Measurements from ENCODE around the gene TMEM59L. TPM values are rescaled to one million over a fixed set of nuclear protein-coding genes. Genes with fewer than 3 reads are reported as not detected.

The TMEM59L gene
- total and polyA plus RNA-seq, 2 donors (not counting 1 experiment from before 2014, with no cell fraction given): not detected

GRCh38 chr19:18654469-18654868, 41.8 kb downstream of the TMEM59L start:
- peaks cover 43% of the 10 kb centered on the region for H3K79me2 ChIP-seq (ENCODE audit: control insufficient read depth, insufficient read depth, low read length)
- H3K27ac Mint-ChIP-seq: no peak overlapping the region
- intact Hi-C loops (cut with micrococcal nuclease): no loop called here
- H3K9me3 Mint-ChIP-seq (ENCODE audit: insufficient read depth): no peaks in the 10 kb centered on the region
- no peak overlapping the region for H3K4me2 ChIP-seq (replicated peaks; ENCODE audit: low read depth, low read length, poor library complexity, severe bottlenecking)
- TF ChIP-seq EZH2 (IDR thresholded peaks at IDR 0.05; ENCODE audit: borderline replicate concordance, insufficient read depth, low read depth, low read length, poor library complexity, severe bottlenecking) (no peak), CTCF (IDR thresholded peaks at IDR 0.05) (no peak)
- H2AFZ ChIP-seq (ENCODE audit: insufficient read depth, low read depth, low read length, poor library complexity, severe bottlenecking): no peak overlapping the region
- DNase-seq (no peak), ATAC-seq (ENCODE audit: low read depth) (no peak)
- WGBS (ENCODE audit: insufficient coverage): 96% methylated on average over 7 of the region's 7 CpGs
- H3K4me3 ChIP-seq (ENCODE audit: control extremely low read depth in 1 of 5, extremely low read depth in 1 of 5, insufficient read depth in 1 of 5, low read depth in 2 of 5, low read length in 4 of 5): no peak overlapping the region
- H3K4me1 Mint-ChIP-seq: peaks cover 36% of the 10 kb centered on the region
- H3K9ac ChIP-seq (ENCODE audit: low read length): no peak overlapping the region
- H3K27me3 ChIP-seq (replicated peaks in 1 of 4; ENCODE audit: control extremely low read depth in 1 of 4, control insufficient read depth in 3 of 4, insufficient read depth in 4 of 4, low read length in 3 of 4): no peaks in the 10 kb centered on the region
- peaks cover 16 to 19% of the 10 kb centered on the region in 2 donors for H3K4me1 ChIP-seq (ENCODE audit: control insufficient read depth in 2 of 2, insufficient read depth in 2 of 2, low read length in 2 of 2)
- peaks cover 36% of the 10 kb centered on the region for H4K20me1 ChIP-seq (ENCODE audit: control insufficient read depth, insufficient read depth, low read length, poor library complexity, severe bottlenecking)
- H3K27me3 Mint-ChIP-seq: no peaks in the 10 kb centered on the region
- POLR2A ChIA-PET: no interaction called here
- no peak overlapping the region for H3K4me3 Mint-ChIP-seq
- H3K9me3 ChIP-seq (ENCODE audit: control extremely low read depth in 1 of 3, control insufficient read depth in 2 of 3, insufficient read depth in 1 of 3, low read length in 2 of 3): no peaks in the 10 kb centered on the region
- no peak overlapping the region for H3K27ac ChIP-seq (ENCODE audit: low read length in 2 of 2)
- CTCF ChIA-PET: no interaction called here
- H3K36me3 ChIP-seq (replicated peaks in 1 of 2; ENCODE audit: control extremely low read depth in 1 of 2, control insufficient read depth in 1 of 2, extremely low read depth in 1 of 2, insufficient read depth in 2 of 2, low read length in 1 of 2): no peaks in the 10 kb centered on the region

GRCh38 chr19:18655173-18655844, 42.6 kb downstream of the TMEM59L start:
- 98% methylated on average over 12 of the region's 13 CpGs for WGBS (ENCODE audit: insufficient coverage)
- Mint-ChIP-seq H3K27ac (no peak overlapping the region), H3K9me3 (ENCODE audit: insufficient read depth) (no peaks in the 10 kb centered on the region), H3K4me3 (no peak overlapping the region), H3K27me3 (no peaks in the 10 kb centered on the region), H3K4me1 (peaks cover 30% of the 10 kb centered on the region)
- Histone ChIP-seq H3K9ac (ENCODE audit: low read length) (no peak overlapping the region), H3K36me3 (replicated peaks in 1 of 2; ENCODE audit: control extremely low read depth in 1 of 2, control insufficient read depth in 1 of 2, extremely low read depth in 1 of 2, insufficient read depth in 2 of 2, low read length in 1 of 2) (no peaks in the 10 kb centered on the region), H2AFZ (ENCODE audit: insufficient read depth, low read depth, low read length, poor library complexity, severe bottlenecking) (no peak overlapping the region), H4K20me1 (ENCODE audit: control insufficient read depth, insufficient read depth, low read length, poor library complexity, severe bottlenecking) (peaks cover 42% of the 10 kb centered on the region), H3K4me2 (replicated peaks; ENCODE audit: low read depth, low read length, poor library complexity, severe bottlenecking) (no peak overlapping the region), H3K4me1 (ENCODE audit: control insufficient read depth in 2 of 2, insufficient read depth in 2 of 2, low read length in 2 of 2) (peaks cover 11 to 16% of the 10 kb centered on the region in 2 donors), H3K4me3 (ENCODE audit: control extremely low read depth in 1 of 5, extremely low read depth in 1 of 5, insufficient read depth in 1 of 5, low read depth in 2 of 5, low read length in 4 of 5) (no peak overlapping the region), H3K27me3 (replicated peaks in 1 of 4; ENCODE audit: control extremely low read depth in 1 of 4, control insufficient read depth in 3 of 4, insufficient read depth in 4 of 4, low read length in 3 of 4) (no peaks in the 10 kb centered on the region), H3K27ac (ENCODE audit: low read length in 2 of 2) (no peak overlapping the region), H3K9me3 (ENCODE audit: control extremely low read depth in 1 of 3, control insufficient read depth in 2 of 3, insufficient read depth in 1 of 3, low read length in 2 of 3) (no peaks in the 10 kb centered on the region), H3K79me2 (ENCODE audit: control insufficient read depth, insufficient read depth, low read length) (peaks cover 49% of the 10 kb centered on the region)
- DNase-seq (no peak), ATAC-seq (ENCODE audit: low read depth) (no peak)
- no peak for TF ChIP-seq CTCF (IDR thresholded peaks at IDR 0.05)
- no peak for TF ChIP-seq EZH2 (IDR thresholded peaks at IDR 0.05; ENCODE audit: borderline replicate concordance, insufficient read depth, low read depth, low read length, poor library complexity, severe bottlenecking)
- intact Hi-C loops (cut with micrococcal nuclease): no loop called here
- ChIA-PET POLR2A (no interaction called here), CTCF (no interaction called here)
